Endothelial cell of umbilical vein (primary cell): ENCODE data around the gene HOXA4. TPM values are rescaled to one million over a fixed set of nuclear protein-coding genes. Genes with fewer than 3 reads are reported as not detected.

ENCODE experiments used
- BruUV-seq: library from RNA; stranded (reverse); fragments of 400-500 nt; replicated peaks from 2 replicates; lab custom pipeline; 2021; lab: Mats Ljungman, UMichigan
- CTCF ChIA-PET: fragments of 300-600, 350-600 bp; sonication (Branson Sonifier 250); formaldehyde crosslinking; loops from one replicate; lab custom pipeline; 2021; ENCODE audit warnings: antibody characterized with exemption, inconsistent platforms; lab: Charles Lee
- POLR2A ChIA-PET: fragments of 300-600, 350-600 bp; sonication (Branson Sonifier 250); formaldehyde crosslinking; loops from one replicate; lab custom pipeline; 2021; ENCODE audit warnings: antibody characterized with exemption, inconsistent platforms; lab: Charles Lee
- DNase-seq: peaks from one replicate; pipeline ENCODE4 v3.0.0-alpha.2; 2011; ENCODE audit warnings: low read depth, low spot score
- FAIRE-seq: peaks from 2 replicates; lab custom pipeline; 2011; peaks lifted over from hg19 to GRCh38; lab: Jason Lieb, UNC
- H2AFZ ChIP-seq: 2 replicates; pipeline ENCODE4 v1.6.0; 2012; ENCODE audit warnings: low read depth, low read length, control low read depth, inconsistent platforms
- H3K27ac ChIP-seq: 2 replicates; pipeline ENCODE4 v1.5.1; 2011; ENCODE audit warnings: low read depth, mild to moderate bottlenecking, control low read depth, low read length, moderate library complexity; ENCODE audit not compliant: insufficient read depth
- H3K27me3 ChIP-seq, 2 experiments: 2 replicates each; pipeline versions ENCODE4 v1.6.0 to v1.6.1; 2011; ENCODE audit warnings: low read length in 2 of 2, mixed read lengths in 1 of 2; ENCODE audit not compliant: control insufficient read depth in 2 of 2, insufficient read depth in 2 of 2
- H3K36me3 ChIP-seq, 2 experiments: 2 replicates in 1 of 2; 3 replicates in 1 of 2; pipeline ENCODE4 v1.5.1; 2011; ENCODE audit warnings: low read length in 2 of 2, mild to moderate bottlenecking in 1 of 2, moderate library complexity in 1 of 2; ENCODE audit not compliant: control insufficient read depth in 2 of 2, insufficient read depth in 2 of 2; ENCODE audit errors: extremely low read depth in 1 of 2
- H3K4me1 ChIP-seq: 3 replicates; pipeline ENCODE4 v1.5.1; 2011; ENCODE audit warnings: mild to moderate bottlenecking, low read length; ENCODE audit not compliant: control insufficient read depth, insufficient read depth; ENCODE audit errors: extremely low read depth
- H3K4me2 ChIP-seq: 2 replicates; pipeline ENCODE4 v1.6.1; 2011; ENCODE audit warnings: low read length, control low read depth, mixed read lengths; ENCODE audit not compliant: insufficient read depth
- H3K4me3 ChIP-seq, 3 experiments: fragments of 200-600 bp in 1 of 3; sonication (generic), shearing (Covaris generic) in 1 of 3; replicated peaks in 1 of 3; 2 replicates each; pipeline ENCODE4 v1.5.1; 2011 to 2016; ENCODE audit warnings: control low read depth in 3 of 3, low read length in 3 of 3, mild to moderate bottlenecking in 2 of 3, inconsistent platforms in 1 of 3, low read depth in 1 of 3, moderate library complexity in 1 of 3; ENCODE audit not compliant: insufficient read depth in 1 of 3
- H3K79me2 ChIP-seq: 2 replicates; pipeline ENCODE4 v1.6.0; 2012; ENCODE audit warnings: low read length, inconsistent platforms; ENCODE audit not compliant: control insufficient read depth, insufficient read depth
- H3K9ac ChIP-seq: replicated peaks from 2 replicates; pipeline ENCODE3; 2011; ENCODE audit warnings: low read length, control low read depth; ENCODE audit not compliant: insufficient read depth; ENCODE audit errors: extremely low read depth
- H3K9me1 ChIP-seq: replicated peaks from 3 replicates; pipeline ENCODE4 v1.6.0; 2011; ENCODE audit warnings: mild to moderate bottlenecking, low read length; ENCODE audit not compliant: control insufficient read depth, insufficient read depth; ENCODE audit errors: extremely low read depth
- H3K9me3 ChIP-seq: replicated peaks from 2 replicates; pipeline ENCODE4 v1.5.1; 2012; ENCODE audit warnings: low read length, inconsistent platforms; ENCODE audit not compliant: control insufficient read depth, insufficient read depth
- H4K20me1 ChIP-seq: replicated peaks from 2 replicates; pipeline ENCODE3; 2011; ENCODE audit warnings: mild to moderate bottlenecking, low read length; ENCODE audit not compliant: control insufficient read depth, insufficient read depth; ENCODE audit errors: extremely low read depth
- CTCF ChIP-seq, 2 donors: IDR thresholded peaks; 1 replicate in 1 of 2; 2 replicates in 1 of 2; pipeline ENCODE4 v1.5.1; 2011; ENCODE audit warnings: low read length in 2 of 2, mild to moderate bottlenecking in 2 of 2, moderate library complexity in 2 of 2, control low read depth in 1 of 2, inconsistent platforms in 1 of 2, low read depth in 1 of 2; ENCODE audit not compliant: insufficient read depth in 1 of 2; ENCODE audit errors: extremely low read depth in 1 of 2
- EZH2 ChIP-seq: IDR thresholded peaks from 2 replicates; pipeline ENCODE4 v1.6.1; 2012; ENCODE audit warnings: borderline replicate concordance, low read depth, mild to moderate bottlenecking, moderate library complexity, low read length, inconsistent platforms; ENCODE audit not compliant: severe bottlenecking
- FOS ChIP-seq: IDR thresholded peaks from 2 replicates; pipeline ENCODE4 v1.6.1; 2011; ENCODE audit warnings: mild to moderate bottlenecking, low read length, moderate library complexity, borderline replicate concordance; ENCODE audit not compliant: insufficient read depth
- GATA2 ChIP-seq: IDR thresholded peaks from 2 replicates; pipeline ENCODE4 v1.7.0; 2011; ENCODE audit warnings: low read depth, mild to moderate bottlenecking, moderate library complexity, mixed read lengths, low read length; ENCODE audit not compliant: insufficient read length, insufficient read depth
- MYC ChIP-seq: IDR thresholded peaks from one replicate; pipeline ENCODE4 v1.6.1; 2011; ENCODE audit warnings: mild to moderate bottlenecking, low read depth, low read length
- POLR2A ChIP-seq: IDR thresholded peaks from 2 replicates; pipeline ENCODE4 v1.6.1; 2012; ENCODE audit warnings: low read depth, mild to moderate bottlenecking, control low read depth, low read length
- POLR2AphosphoS5 ChIP-seq: IDR thresholded peaks from 2 replicates; pipeline ENCODE4 v1.6.1; 2012; ENCODE audit warnings: low read depth, mild to moderate bottlenecking, control low read depth, low read length, moderate library complexity; ENCODE audit not compliant: insufficient read depth
- dilution Hi-C: fragments of 300-500 bp; cut with MboI; formaldehyde crosslinking; loops from one replicate; pipeline ENCODE4 v1.15.0; 2019; ENCODE audit warnings: low sequenced_read_pairs; ENCODE audit not compliant: extremely low pct_ligation_motif_present
- intact Hi-C: fragments of 100-400 bp; cut with micrococcal nuclease; formaldehyde crosslinking; loops from one replicate; pipeline ENCODE4 v1.10.0; 2022
- polyA plus RNA-seq, 4 experiments: library from polyadenylated mRNA; depleted of rRNA in 3 of 4; stranded (reverse) in 3 of 4; unstranded in 1 of 4; fragments of >200 nt; gene quantifications; 2 replicates each; pipeline versions ENCODE4 v1.2.1 to v1.2.3, GENCODE V29; 2011 to 2012; ENCODE audit warnings: missing spikeins in 1 of 4
- total RNA-seq: library from RNA; stranded (reverse); gene quantifications from 2 replicates; pipeline ENCODE4 v1.2.3, GENCODE V29; 2021

The HOXA4 gene
- total and polyA plus RNA-seq, 2 donors (not counting 3 experiments of a cell fraction or from before 2014, with no cell fraction given) = 4.9 to 8.1 TPM

DNA sequence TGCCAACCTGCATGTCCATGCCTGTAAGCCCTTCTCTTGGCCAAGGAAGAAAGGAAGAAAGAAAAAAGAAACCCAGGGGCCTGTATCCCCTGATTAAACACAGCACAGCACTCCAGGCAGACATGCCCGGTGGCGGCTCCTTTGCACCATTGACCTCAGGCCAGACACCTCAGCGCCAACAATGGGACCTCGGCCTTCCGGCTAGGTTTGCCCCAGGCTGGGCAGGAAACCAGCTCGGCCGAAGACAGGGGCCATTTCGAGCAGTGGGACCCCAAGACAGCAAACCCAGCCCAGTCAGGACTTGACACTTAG, 40.7 kb upstream of the HOXA4 start:
- Histone ChIP-seq H2AFZ (no peak overlapping the region), H3K9me1 (no peaks in the 10 kb centered on the region), H3K9ac (peak overlapping the region; percentile 91), H3K79me2 (peaks cover 100% of the 10 kb centered on the region), H3K27ac (peak overlapping the region; percentile 96), H3K4me1 (peaks cover 57% of the 10 kb centered on the region), H3K9me3 (no peaks in the 10 kb centered on the region), H4K20me1 (no peaks in the 10 kb centered on the region), H3K36me3 (no peaks in the 10 kb centered on the region), H3K4me3 (peak overlapping the region; percentile 44 to 88 (median 59)), H3K4me2 (peak overlapping the region; percentile 98), H3K27me3 (no peaks in the 10 kb centered on the region)
- ChIA-PET POLR2A (interaction anchor here (0.7 kb wide), 1 partner anchor 71 kb away, joined by 4 read pairs; no protein-coding TSS in a partner anchor), CTCF (interaction anchor here (0.7 to 7.4 kb wide), 7 partner anchors 7 to 50 kb away, joined by 3 to 86 read pairs (median 14); partner anchors contain the start of genes HOXA11 and HOXA3)
- FAIRE-seq = peak; percentile 67
- dilution Hi-C loops (loop anchor here (25.0 kb wide), 1 partner anchor 984 kb away; no protein-coding TSS in a partner anchor), intact Hi-C loops (loop anchor here (1.0 kb wide), 2 partner anchors 8 to 13 kb away; no protein-coding TSS in a partner anchor)
- peak; percentile 80 for DNase-seq
- TF ChIP-seq MYC (no peak), GATA2 (peak; percentile 16), POLR2AphosphoS5 (peak; percentile 58), EZH2 (no peak), POLR2A (no peak)
- BruUV-seq = TSS peak; percentile 19

DNA sequence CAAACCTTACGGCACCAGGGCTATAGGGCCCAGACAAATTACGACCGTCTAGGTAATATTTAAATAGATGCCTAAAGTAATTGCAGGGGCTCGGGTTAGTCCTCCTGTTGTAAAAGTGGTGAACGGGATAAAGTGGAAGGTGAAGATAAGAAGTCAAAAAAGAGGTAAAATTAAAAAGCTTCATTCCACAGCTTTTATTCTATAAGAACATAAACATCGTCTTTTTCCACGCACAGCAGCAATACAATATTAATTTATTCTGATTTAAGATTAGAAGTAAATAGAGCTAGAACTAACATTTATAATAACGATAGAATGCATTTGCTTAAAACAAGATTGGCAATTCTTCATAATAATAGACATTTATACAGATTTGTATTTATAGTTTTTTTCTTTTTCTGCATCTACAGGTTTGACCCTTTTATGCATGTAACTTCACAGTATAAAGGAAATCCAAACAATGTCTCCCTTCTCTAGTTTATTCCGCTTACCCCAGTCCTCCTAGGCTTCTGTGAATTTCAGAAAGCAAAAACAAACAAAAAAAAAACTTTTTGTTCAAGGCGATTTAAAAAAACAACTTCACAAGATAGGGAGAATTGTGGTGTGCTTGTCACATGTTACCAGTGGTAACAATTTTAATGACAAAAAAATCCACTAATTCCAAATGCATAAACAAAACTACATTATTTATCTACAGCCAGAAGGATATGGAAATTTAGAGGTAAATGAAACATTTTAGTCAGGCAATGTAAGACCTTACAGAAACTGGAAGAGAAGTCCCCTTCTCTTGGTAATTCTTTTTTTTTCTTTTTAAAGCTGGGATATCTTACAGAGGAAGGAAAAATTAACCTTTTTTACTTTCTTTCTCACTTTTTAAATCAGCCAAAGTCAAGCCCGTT, 40.1 kb upstream of the HOXA4 start:
- POLR2A ChIA-PET = interaction anchor here (1.9 kb wide), 1 partner anchor 15 kb away, joined by 6 read pairs; the partner anchor contains the start of gene HOXA11
- no peaks in the 10 kb centered on the region for H3K27me3 ChIP-seq
- no peak overlapping the region for H2AFZ ChIP-seq

More for the DNA sequence above, 40.1 kb upstream of the HOXA4 start:
- peaks cover 100% of the 10 kb centered on the region for H3K79me2 ChIP-seq
- peak overlapping the region; percentile 91 for H3K9ac ChIP-seq
- dilution Hi-C loops = loop anchor here (25.0 kb wide), 1 partner anchor 983 kb away; no protein-coding TSS in a partner anchor
- H3K4me1 ChIP-seq = peaks cover 58% of the 10 kb centered on the region
- H3K9me1 ChIP-seq = no peaks in the 10 kb centered on the region
- no TSS peak for BruUV-seq
- FAIRE-seq (peak; percentile 65), DNase-seq (peak; percentile 65)
- no peaks in the 10 kb centered on the region for H3K36me3 ChIP-seq
- H3K9me3 ChIP-seq = no peaks in the 10 kb centered on the region
- no peak for TF ChIP-seq POLR2AphosphoS5
- no peak for TF ChIP-seq FOS
- TF ChIP-seq EZH2 = no peak
- TF ChIP-seq GATA2 = no peak
- TF ChIP-seq CTCF (IDR thresholded peaks at IDR 0.05; ENCODE audit: extremely low read depth in 1 of 2, insufficient read depth in 1 of 2, low read depth in 1 of 2, low read length in 2 of 2) = no peak
- TF ChIP-seq MYC = no peak
- TF ChIP-seq POLR2A = no peak
- peak overlapping the region; percentile 44 to 88 (median 63) for H3K4me3 ChIP-seq
- CTCF ChIA-PET = interaction anchor here (0.7 to 7.4 kb wide), 5 partner anchors 8 to 50 kb away, joined by 3 to 86 read pairs (median 42); partner anchors contain the start of genes HOXA11 and HOXA3
- intact Hi-C loops = loop anchor here (1.0 kb wide), 2 partner anchors 9 to 14 kb away; no protein-coding TSS in a partner anchor
- no peaks in the 10 kb centered on the region for H4K20me1 ChIP-seq
- peak overlapping the region; percentile 98 for H3K4me2 ChIP-seq
- H3K27ac ChIP-seq = peak overlapping the region; percentile 96
